Activated CD4-positive, alpha-beta memory T cell treated with anti-CD3 and anti-CD28 coated beads for 36 hours (primary cell): ENCODE data around the gene CHIT1. TPM values are rescaled to one million over a fixed set of nuclear protein-coding genes. Genes with fewer than 3 reads are reported as not detected.
A peak's percentile ranks its signal among the peaks of the same experiment; 100 is the strongest.
"Not testable (repeated sequence)": the region's sequence is repeated elsewhere in the genome, so short reads cannot be mapped to it uniquely, and the experiment has no call there.

Experiments
- CTCF ChIA-PET: fragments of 350-600 bp; sonication (Branson Sonifier 250); formaldehyde crosslinking; loops from one replicate; lab custom pipeline; 2021; ENCODE audit warnings: antibody characterized with exemption, inconsistent platforms; lab: Charles Lee
- POLR2A ChIA-PET: fragments of 350-600 bp; sonication (Branson Sonifier 250); formaldehyde crosslinking; loops from one replicate; lab custom pipeline; 2021; ENCODE audit warnings: antibody characterized with exemption; lab: Charles Lee
- DNase-seq: peaks from one replicate; pipeline ENCODE4 v3.0.0-alpha.2; 2020
- H3K27ac Mint-ChIP-seq: one replicate; pipeline ENCODE4 v1.8.0; 2021; ENCODE audit warnings: mixed read lengths
- H3K27me3 Mint-ChIP-seq: one replicate; pipeline ENCODE4 v1.8.0; 2021; ENCODE audit warnings: mixed read lengths
- H3K36me3 Mint-ChIP-seq: one replicate; pipeline ENCODE4 v1.8.0; 2021; ENCODE audit warnings: mixed read lengths
- H3K4me1 Mint-ChIP-seq: one replicate; pipeline ENCODE4 v1.8.0; 2021; ENCODE audit warnings: low read depth, mixed read lengths
- H3K4me3 Mint-ChIP-seq: one replicate; pipeline ENCODE4 v1.8.0; 2021; ENCODE audit warnings: mild to moderate bottlenecking, mixed read lengths
- H3K9me3 Mint-ChIP-seq: one replicate; pipeline ENCODE4 v1.8.0; 2021; ENCODE audit warnings: mixed read lengths
- intact Hi-C: fragments of 100-400 bp; cut with micrococcal nuclease; formaldehyde crosslinking; loops from one replicate; pipeline ENCODE4 v1.15.1; 2023
- total RNA-seq, 2 experiments: library from RNA; stranded (reverse); gene quantifications; one replicate each; pipeline ENCODE4 v1.2.3, GENCODE V29; 2021

CHIT1 gene
- total RNA-seq, 2 experiments from 2014 or later: 0.19 to 0.53 TPM

GRCh38 chr1:203264052-203264501 lies 34.6 kb upstream of the CHIT1 start:
- Mint-ChIP-seq H3K27ac (no peak overlapping the region), H3K36me3 (no peaks in the 10 kb centered on the region), H3K9me3 (no peaks in the 10 kb centered on the region), H3K27me3 (peaks cover 1% of the 10 kb centered on the region), H3K4me1 (peaks cover 8% of the 10 kb centered on the region), H3K4me3 (no peak overlapping the region)
- ChIA-PET POLR2A (no interaction called here), CTCF (interaction anchor here (0.9 to 12.4 kb wide), 5 partner anchors 42 to 224 kb away, joined by 3 to 847 read pairs (median 4); no protein-coding TSS in a partner anchor)
- intact Hi-C loops: no loop called here
- no peak for DNase-seq

GRCh38 chr1:203263496-203263895 lies 34.0 kb upstream of the CHIT1 start:
- no peaks in the 10 kb centered on the region for H3K9me3 Mint-ChIP-seq
- POLR2A ChIA-PET: no interaction called here

GRCh38 chr1:203256636-203257035 lies 27.2 kb upstream of the CHIT1 start:
- peaks cover 35% of the 10 kb centered on the region for H3K27me3 Mint-ChIP-seq
- peak; percentile 47 for DNase-seq
- H3K27ac Mint-ChIP-seq, H3K4me1 Mint-ChIP-seq, H3K36me3 Mint-ChIP-seq, H3K4me3 Mint-ChIP-seq, POLR2A ChIA-PET, intact Hi-C loops: not testable (repeated sequence)
- CTCF ChIA-PET: interaction anchor here (1.9 kb wide), 1 partner anchor 13 kb away, joined by 8 read pairs; no protein-coding TSS in a partner anchor
- peaks cover 13% of the 10 kb centered on the region for H3K9me3 Mint-ChIP-seq

More at GRCh38 chr1:203263496-203263895, 34.0 kb upstream of the CHIT1 start:
- intact Hi-C loops: no loop called here
- CTCF ChIA-PET: interaction anchor here (0.9 to 12.4 kb wide), 3 partner anchors 78 to 224 kb away, joined by 3 to 847 read pairs (median 16); no protein-coding TSS in a partner anchor
- no peak for DNase-seq
- peaks cover 8% of the 10 kb centered on the region for H3K4me1 Mint-ChIP-seq
- H3K4me3 Mint-ChIP-seq: no peak overlapping the region
- peaks cover 1% of the 10 kb centered on the region for H3K27me3 Mint-ChIP-seq
- H3K27ac Mint-ChIP-seq: no peak overlapping the region
- no peaks in the 10 kb centered on the region for H3K36me3 Mint-ChIP-seq

- Mint-ChIP-seq H3K27me3 (peaks cover 36% of the 10 kb centered on the region), H3K9me3 (peaks cover 13% of the 10 kb centered on the region)
- CTCF ChIA-PET: interaction anchor here (0.9 to 1.8 kb wide), 4 partner anchors 12 to 249 kb away, joined by 3 to 9 read pairs (median 4); no protein-coding TSS in a partner anchor
- H3K36me3 Mint-ChIP-seq, H3K4me1 Mint-ChIP-seq, H3K4me3 Mint-ChIP-seq, intact Hi-C loops, POLR2A ChIA-PET, H3K27ac Mint-ChIP-seq, DNase-seq: not testable (repeated sequence)
Measured at GRCh38 chr1:203254782-203255181, 25.3 kb upstream of the CHIT1 start.

- H3K36me3 Mint-ChIP-seq: no peaks in the 10 kb centered on the region
- H3K4me1 Mint-ChIP-seq: no peaks in the 10 kb centered on the region
- ChIA-PET POLR2A (no interaction called here), CTCF (interaction anchor here (0.6 to 1.4 kb wide), 3 partner anchors 15 to 151 kb away, joined by 3 to 5 read pairs (median 4); no protein-coding TSS in a partner anchor)
- peaks cover 13% of the 10 kb centered on the region for H3K9me3 Mint-ChIP-seq
- H3K27ac Mint-ChIP-seq: no peak overlapping the region
- H3K4me3 Mint-ChIP-seq: no peak overlapping the region
- peaks cover 34% of the 10 kb centered on the region for H3K27me3 Mint-ChIP-seq
- intact Hi-C loops: no loop called here
- no peak for DNase-seq
Measured at GRCh38 chr1:203252678-203253077, 23.2 kb upstream of the CHIT1 start.

- H3K9me3 Mint-ChIP-seq: peaks cover 10% of the 10 kb centered on the region
- H3K36me3 Mint-ChIP-seq: no peaks in the 10 kb centered on the region
- no peak for DNase-seq
- H3K27me3 Mint-ChIP-seq: peaks cover 29% of the 10 kb centered on the region
- H3K4me3 Mint-ChIP-seq: no peak overlapping the region
- intact Hi-C loops: no loop called here
- ChIA-PET POLR2A (no interaction called here), CTCF (no interaction called here)
- H3K27ac Mint-ChIP-seq: no peak overlapping the region
- H3K4me1 Mint-ChIP-seq: no peaks in the 10 kb centered on the region
Measured at GRCh38 chr1:203251466-203251865, 22.0 kb upstream of the CHIT1 start.

- Mint-ChIP-seq H3K27me3 (peaks cover 24% of the 10 kb centered on the region), H3K36me3 (no peaks in the 10 kb centered on the region), H3K9me3 (peaks cover 8% of the 10 kb centered on the region), H3K4me1 (no peaks in the 10 kb centered on the region), H3K4me3 (no peak overlapping the region), H3K27ac (no peak overlapping the region)
- intact Hi-C loops: no loop called here
- ChIA-PET CTCF (interaction anchor here (0.7 kb wide), 1 partner anchor 35 kb away, joined by 3 read pairs; no protein-coding TSS in a partner anchor), POLR2A (no interaction called here)
- no peak for DNase-seq
Measured at GRCh38 chr1:203250911-203251310, 21.4 kb upstream of the CHIT1 start.

- DNase-seq: no peak
- Mint-ChIP-seq H3K27ac (no peak overlapping the region), H3K9me3 (no peaks in the 10 kb centered on the region), H3K4me1 (no peaks in the 10 kb centered on the region), H3K27me3 (peaks cover 7% of the 10 kb centered on the region), H3K36me3 (no peaks in the 10 kb centered on the region), H3K4me3 (no peak overlapping the region)
- POLR2A ChIA-PET: no interaction called here
- intact Hi-C loops: no loop called here
- CTCF ChIA-PET: no interaction called here
Measured at GRCh38 chr1:203244776-203245175, 15.3 kb upstream of the CHIT1 start.

GRCh38 chr1:203241708-203242107 lies 12.2 kb upstream of the CHIT1 start:
- H3K36me3 Mint-ChIP-seq, H3K27ac Mint-ChIP-seq, H3K4me1 Mint-ChIP-seq, H3K9me3 Mint-ChIP-seq, H3K4me3 Mint-ChIP-seq, intact Hi-C loops, CTCF ChIA-PET, DNase-seq, POLR2A ChIA-PET: not testable (repeated sequence)
- H3K27me3 Mint-ChIP-seq: peaks cover 10% of the 10 kb centered on the region

- Mint-ChIP-seq H3K9me3 (peaks cover 12% of the 10 kb centered on the region), H3K36me3 (peaks cover 7% of the 10 kb centered on the region), H3K4me1 (no peaks in the 10 kb centered on the region), H3K4me3 (no peak overlapping the region), H3K27me3 (peaks cover 10% of the 10 kb centered on the region), H3K27ac (no peak overlapping the region)
- no peak for DNase-seq
- ChIA-PET POLR2A (no interaction called here), CTCF (no interaction called here)
- intact Hi-C loops: no loop called here
Measured at GRCh38 chr1:203239526-203240305, 10.2 kb upstream of the CHIT1 start.

- Mint-ChIP-seq H3K9me3 (peaks cover 18% of the 10 kb centered on the region), H3K36me3 (peaks cover 9% of the 10 kb centered on the region), H3K27me3 (peaks cover 10% of the 10 kb centered on the region), H3K4me3 (no peak overlapping the region), H3K27ac (no peak overlapping the region), H3K4me1 (no peaks in the 10 kb centered on the region)
- POLR2A ChIA-PET: no interaction called here
- CTCF ChIA-PET: no interaction called here
- intact Hi-C loops: no loop called here
- no peak for DNase-seq
Measured at GRCh38 chr1:203239081-203239480, 9.6 kb upstream of the CHIT1 start.

GRCh38 chr1:203238535-203238934 lies 9.1 kb upstream of the CHIT1 start:
- H3K9me3 Mint-ChIP-seq: peaks cover 23% of the 10 kb centered on the region
- no peaks in the 10 kb centered on the region for H3K4me1 Mint-ChIP-seq
- ChIA-PET CTCF (no interaction called here), POLR2A (no interaction called here)
- H3K4me3 Mint-ChIP-seq: no peak overlapping the region
- peaks cover 9% of the 10 kb centered on the region for H3K36me3 Mint-ChIP-seq
- no peak overlapping the region for H3K27ac Mint-ChIP-seq
- no peak for DNase-seq
- intact Hi-C loops: no loop called here
- peaks cover 10% of the 10 kb centered on the region for H3K27me3 Mint-ChIP-seq
